B cell (primary cell): ENCODE results near the gene CRTC2.

Experiments used
- EZH2 ChIP-seq: IDR thresholded peaks from 2 replicates; pipeline ENCODE4 v1.6.1; 2012; ENCODE audit warnings: borderline replicate concordance, low read depth, mild to moderate bottlenecking, moderate library complexity, low read length; ENCODE audit not compliant: insufficient read depth, poor library complexity, severe bottlenecking
- TF ChIP-seq, protein P1 (sequence below): fragments of 200-600 bp; IDR thresholded peaks from one replicate; pipeline ENCODE4 v1.8.0; 2022; ENCODE audit warnings: antibody characterized with exemption, mild to moderate bottlenecking

DNA sequence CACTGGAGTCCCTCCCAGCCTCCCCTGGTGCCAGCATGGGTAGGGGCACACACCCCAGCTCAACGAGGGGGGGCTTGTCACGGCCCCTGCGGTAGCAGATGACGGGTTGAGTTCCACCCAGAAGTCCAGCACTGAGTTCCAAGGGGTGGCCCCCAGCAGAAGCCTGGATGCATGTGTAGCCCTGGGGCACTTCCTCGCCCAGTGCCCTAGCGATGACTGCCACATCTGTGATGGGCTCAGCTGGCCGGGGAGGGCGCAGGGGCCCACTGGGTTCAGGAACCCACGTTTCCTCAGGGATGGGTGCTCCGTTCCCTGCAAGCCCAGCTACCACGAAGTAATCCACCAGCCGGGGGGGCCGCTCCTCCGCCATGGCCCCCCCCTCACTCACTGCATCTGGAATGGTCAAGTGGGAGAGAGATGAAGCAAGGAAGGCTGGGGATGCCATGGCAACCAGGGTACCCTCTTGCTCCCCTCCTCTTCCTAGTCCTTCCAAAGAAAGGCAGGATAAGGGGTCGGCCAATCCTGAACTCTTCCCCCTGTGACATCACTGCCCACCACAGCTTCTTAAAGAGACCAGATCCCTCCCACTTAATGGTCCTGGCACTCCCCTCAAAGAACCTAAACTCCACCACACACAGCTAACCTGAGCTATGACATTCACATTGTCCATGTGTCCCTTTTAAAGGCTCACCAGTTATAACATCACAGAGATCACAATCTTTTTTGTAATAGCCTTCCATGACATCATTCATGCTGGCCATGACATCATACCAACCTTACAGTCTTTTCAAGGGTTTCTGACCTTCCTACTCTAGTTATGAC, 14.2 kb downstream of the CRTC2 start:
- TF ChIP-seq, protein P1, sequence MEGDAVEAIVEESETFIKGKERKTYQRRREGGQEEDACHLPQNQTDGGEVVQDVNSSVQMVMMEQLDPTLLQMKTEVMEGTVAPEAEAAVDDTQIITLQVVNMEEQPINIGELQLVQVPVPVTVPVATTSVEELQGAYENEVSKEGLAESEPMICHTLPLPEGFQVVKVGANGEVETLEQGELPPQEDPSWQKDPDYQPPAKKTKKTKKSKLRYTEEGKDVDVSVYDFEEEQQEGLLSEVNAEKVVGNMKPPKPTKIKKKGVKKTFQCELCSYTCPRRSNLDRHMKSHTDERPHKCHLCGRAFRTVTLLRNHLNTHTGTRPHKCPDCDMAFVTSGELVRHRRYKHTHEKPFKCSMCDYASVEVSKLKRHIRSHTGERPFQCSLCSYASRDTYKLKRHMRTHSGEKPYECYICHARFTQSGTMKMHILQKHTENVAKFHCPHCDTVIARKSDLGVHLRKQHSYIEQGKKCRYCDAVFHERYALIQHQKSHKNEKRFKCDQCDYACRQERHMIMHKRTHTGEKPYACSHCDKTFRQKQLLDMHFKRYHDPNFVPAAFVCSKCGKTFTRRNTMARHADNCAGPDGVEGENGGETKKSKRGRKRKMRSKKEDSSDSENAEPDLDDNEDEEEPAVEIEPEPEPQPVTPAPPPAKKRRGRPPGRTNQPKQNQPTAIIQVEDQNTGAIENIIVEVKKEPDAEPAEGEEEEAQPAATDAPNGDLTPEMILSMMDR: no peak
- TF ChIP-seq EZH2: no peak
